NB4 (cell line): ENCODE results near the gene POLD1.

ENCODE experiments used
- CTCF ChIP-seq: IDR thresholded peaks from one replicate; pipeline ENCODE4 v1.5.1; 2012; ENCODE audit warnings: low read depth, low read length
- MAX ChIP-seq: IDR thresholded peaks from 2 replicates; pipeline ENCODE4 v1.6.1; 2011; ENCODE audit warnings: low read depth, low read length
- MYC ChIP-seq: IDR thresholded peaks from 2 replicates; pipeline ENCODE4 v1.6.1; 2011; ENCODE audit warnings: low read depth, low read length
- POLR2A ChIP-seq: IDR thresholded peaks from 2 replicates; pipeline ENCODE4 v1.6.1; 2011; ENCODE audit warnings: mild to moderate bottlenecking; ENCODE audit not compliant: insufficient read length; ENCODE audit errors: extremely low read depth

GRCh38 chr19:50451223-50451534 lies 67.0 kb downstream of the POLD1 start:
- TF ChIP-seq CTCF (no peak), POLR2A (no peak), MAX (no peak), MYC (no peak)
